GM11168 (cell line): Measurements from ENCODE around the gene IL12RB1.
"Not testable (repeated sequence)": the region's sequence is repeated elsewhere in the genome, so short reads cannot be mapped to it uniquely, and the experiment has no call there.

ENCODE experiments used
- in situ Hi-C: fragments of 300-500 bp; cut with MboI; formaldehyde crosslinking; loops from one replicate; pipeline ENCODE4 v1.12.0; 2022; ENCODE audit warnings: low sequenced_read_pairs; ENCODE audit not compliant: unreplicated experiment

Gene IL12RB1

GRCh38 chr19:18113827-18114226 lies 27.1 kb upstream of the IL12RB1 start:
- in situ Hi-C loops = no loop called here

GRCh38 chr19:18112989-18113478 lies 26.3 kb upstream of the IL12RB1 start:
- in situ Hi-C loops = no loop called here

GRCh38 chr19:18110609-18111232 lies 24.0 kb upstream of the IL12RB1 start:
- in situ Hi-C loops = no loop called here

- in situ Hi-C loops = no loop called here
Observed at GRCh38 chr19:18109733-18110608, 23.2 kb upstream of the IL12RB1 start.

GRCh38 chr19:18109341-18109732 lies 22.6 kb upstream of the IL12RB1 start:
- in situ Hi-C loops = no loop called here

- in situ Hi-C loops = no loop called here
Observed at GRCh38 chr19:18108897-18109296, 22.2 kb upstream of the IL12RB1 start.

GRCh38 chr19:18107235-18107634 lies 20.5 kb upstream of the IL12RB1 start:
- in situ Hi-C loops = no loop called here

- in situ Hi-C loops = not testable (repeated sequence)
Observed at GRCh38 chr19:18105259-18105658, 18.5 kb upstream of the IL12RB1 start.

- in situ Hi-C loops = no loop called here
Observed at GRCh38 chr19:18104793-18105131, 18.0 kb upstream of the IL12RB1 start.

GRCh38 chr19:18102916-18103542 lies 16.3 kb upstream of the IL12RB1 start:
- in situ Hi-C loops = no loop called here

- in situ Hi-C loops = no loop called here
Observed at GRCh38 chr19:18101268-18101667, 14.5 kb upstream of the IL12RB1 start.

GRCh38 chr19:18100710-18101109 lies 14.0 kb upstream of the IL12RB1 start:
- in situ Hi-C loops = no loop called here

- in situ Hi-C loops = no loop called here
Observed at GRCh38 chr19:18099623-18099995, 12.9 kb upstream of the IL12RB1 start.

GRCh38 chr19:18098891-18099622 lies 12.3 kb upstream of the IL12RB1 start:
- in situ Hi-C loops = no loop called here

GRCh38 chr19:18097993-18098890 lies 11.5 kb upstream of the IL12RB1 start:
- in situ Hi-C loops = no loop called here

GRCh38 chr19:18097217-18097992 lies 10.7 kb upstream of the IL12RB1 start, which contains the start of gene MAST3:
MAST3 (plus strand) TSS chr19:18097778; CDS start chr19:18097793, 15 bp downstream.
- in situ Hi-C loops = no loop called here

- in situ Hi-C loops = no loop called here
Observed at GRCh38 chr19:18096258-18096657, 9.5 kb upstream of the IL12RB1 start.

- in situ Hi-C loops = no loop called here
Observed at GRCh38 chr19:18093439-18094161, 6.9 kb upstream of the IL12RB1 start.
